Heart right ventricle (tissue), 16 donors: ENCODE measurements around the gene FAM13A. TPM values are rescaled to one million over a fixed set of nuclear protein-coding genes. Genes with fewer than 3 reads are reported as not detected.
A peak's percentile ranks its signal among the peaks of the same experiment; 100 is the strongest.

Experiments used
- ATAC-seq, 8 donors: fragments of 200-7000 bp; cut with Tn5 transposase; one replicate each; pipeline ENCODE4 v1.9.1; 2020; ENCODE audit warnings: mild to moderate bottlenecking in 8 of 8, moderate library complexity in 8 of 8, moderate number of reproducible peaks in 1 of 8
- DNase-seq, 2 donors: peaks; one replicate each; pipeline ENCODE4 v3.0.0-alpha.2; 2020
- H3K27ac ChIP-seq, 10 donors: fragments of 200-600 bp; sonication (generic) in 2 of 10; one replicate each; pipeline versions ENCODE4 v1.5.0 to v1.8.0; 2020 to 2022; ENCODE audit warnings: mild to moderate bottlenecking in 3 of 10
- H3K27me3 ChIP-seq, 7 donors: fragments of 200-600 bp; one replicate each; pipeline ENCODE4 v1.8.0; 2021 to 2022; ENCODE audit warnings: mild to moderate bottlenecking in 2 of 7
- H3K36me3 ChIP-seq, 9 donors: fragments of 200-600 bp; sonication (generic) in 1 of 9; one replicate each; pipeline versions ENCODE4 v1.5.0 to v1.8.0; 2020 to 2022; ENCODE audit warnings: mild to moderate bottlenecking in 2 of 9
- H3K4me1 ChIP-seq, 9 donors: fragments of 200-600 bp; sonication (generic) in 1 of 9; one replicate each; pipeline versions ENCODE4 v1.5.0 to v1.8.0; 2020 to 2022; ENCODE audit warnings: mild to moderate bottlenecking in 4 of 9
- H3K4me3 ChIP-seq, 10 donors: fragments of 200-600 bp; sonication (generic) in 2 of 10; one replicate each; pipeline versions ENCODE4 v1.5.0 to v1.8.0; 2020 to 2022; ENCODE audit warnings: mild to moderate bottlenecking in 7 of 10, moderate library complexity in 2 of 10
- H3K9me3 ChIP-seq, 11 donors: fragments of 200-600 bp in 10 of 11; sonication (generic) in 2 of 11; one replicate each; pipeline versions ENCODE4 v1.5.0 to v1.8.0; 2013 to 2022; ENCODE audit warnings: mild to moderate bottlenecking in 2 of 11, control low read depth in 1 of 11, moderate library complexity in 1 of 11
- CTCF ChIP-seq, 9 donors: fragments of 200-600 bp; sonication (generic) in 2 of 9; IDR thresholded peaks; one replicate each; pipeline versions ENCODE4 v1.5.0 to v1.8.0; 2021 to 2022; ENCODE audit warnings: antibody characterized with exemption in 9 of 9, mild to moderate bottlenecking in 5 of 9, moderate library complexity in 1 of 9
- WGBS, 2 donors: extraction: QIAGEN DNeasy Blood & Tissue Kit; methylation state at CpG; one replicate each; pipeline ENCODE4 v1.1.7; 2013; ENCODE audit warnings: inconsistent platforms in 1 of 2; 5-methylcytosine and 5-hydroxymethylcytosine counted together
- intact Hi-C, 10 donors: fragments of 100-400 bp; cut with DNase I; formaldehyde crosslinking; loops; one replicate each; pipeline versions ENCODE4 v1.11.1 to v1.14.2; 2022
- polyA plus RNA-seq, 2 donors: library from polyadenylated mRNA; stranded (reverse); fragments of 200-250 nt; gene quantifications; one replicate each; pipeline ENCODE4 v1.2.3, GENCODE V29; 2013
- total RNA-seq, 10 donors: library from RNA; stranded (reverse); fragmentation: NEBNext Ultra II Directional in 3 of 10; extraction: Animal tissue kit (Norgen Biotek cat#: 25700) in 3 of 10; gene quantifications; one replicate each; pipeline versions ENCODE4 v1.2.1 to v1.2.4, GENCODE V29; 2021 to 2023
- donor health status: Arrhythmogenic right ventricular cardiomyopathy.
- donor health status: ischemic (EF 13 %, LVEDD 7.1; RV severe dilation, severe dysfunction).
- donor health status: healthy with polysubstance abuse.
- donor health status: DM: no; HTN: yes; CAD: no.
- donor health status: DM: no; HTN: no; CAD: no.
- donor health status: ischemic (EF 25% LVEDD 6.9; RV normal size, moderate dysfunction).
- donor health status: ischemic (EF 25% LVEDD 5.7; RV mildly dilated, moderate dysfunction).
- donor health status: healthy.
- donor health status: DM: yes; HTN: yes; CAD: no.
- donor health status: Ischemic cardiomyopathy.
- donor health status: ischemic (EF 35%, LVEDD 5.7; RV mildly dilated, moderate dysfunction).
- donor health status: nonischemic (EF 11% LVEDD 7.7; RV severe dilation, severe dysfunction).
- donor health status: DM: yes; HTN: yes; CAD: no.
- donor health status: PGD.
- donor health status: ischemic (EF 29% LVEDD 5.4; RV normal size, mild dysfunction).
- donor health status: nonischemic (EF 23%, LVEDD 6.1; RV moderate dilation, normal function).

Gene FAM13A
- total and polyA plus RNA-seq, 12 donors = 2.4 to 18.4 (median 14.1) TPM

- no peaks in the 10 kb centered on the region for H3K36me3 ChIP-seq
- intact Hi-C loops = no loop called here
- no peak overlapping the region for H3K4me3 ChIP-seq
- H3K4me1 ChIP-seq = peaks cover 0 to 30% (median 6%) of the 10 kb centered on the region in 9 donors
- H3K27me3 ChIP-seq = no peaks in the 10 kb centered on the region
- peak in 1 of 8 donors; percentile 31 for ATAC-seq
- 93 to 99% methylated on average over 2 of the region's 2 CpGs for WGBS, 2 donors
- no peak for DNase-seq
- peaks cover 0 to 6% (median 0%) of the 10 kb centered on the region in 11 donors for H3K9me3 ChIP-seq
- no peak overlapping the region for H3K27ac ChIP-seq
- no peak for TF ChIP-seq CTCF (IDR thresholded peaks at IDR 0.05)
Observed at GRCh38 chr4:88953400-88953799, 103.6 kb downstream of the FAM13A start.

GRCh38 chr4:88952081-88952480, 104.9 kb downstream of the FAM13A start:
- DNase-seq (no peak), ATAC-seq (no peak)
- Histone ChIP-seq H3K9me3 (peaks cover 0 to 6% (median 0%) of the 10 kb centered on the region in 11 donors), H3K36me3 (no peaks in the 10 kb centered on the region), H3K4me1 (peaks cover 0 to 18% (median 0%) of the 10 kb centered on the region in 9 donors), H3K4me3 (no peak overlapping the region), H3K27me3 (no peaks in the 10 kb centered on the region), H3K27ac (no peak overlapping the region)
- WGBS, 2 donors = 74 to 83% methylated on average over 3 of the region's 3 CpGs
- TF ChIP-seq CTCF (IDR thresholded peaks at IDR 0.05) = no peak
- intact Hi-C loops = no loop called here

GRCh38 chr4:88949605-88950004, 107.4 kb downstream of the FAM13A start:
- no peak for DNase-seq
- peaks cover 0 to 12% (median 0%) of the 10 kb centered on the region in 9 donors for H3K4me1 ChIP-seq
- TF ChIP-seq CTCF (IDR thresholded peaks at IDR 0.05) = no peak
- H3K4me3 ChIP-seq = no peak overlapping the region
- WGBS, 2 donors = 81 to 91% methylated on average over 2 of the region's 2 CpGs
- peaks cover 0 to 8% (median 0%) of the 10 kb centered on the region in 11 donors for H3K9me3 ChIP-seq
- H3K27ac ChIP-seq = no peak overlapping the region
- ATAC-seq = no peak
- H3K27me3 ChIP-seq = no peaks in the 10 kb centered on the region
- intact Hi-C loops = no loop called here
- H3K36me3 ChIP-seq = no peaks in the 10 kb centered on the region

GRCh38 chr4:88940506-88940905, 116.5 kb downstream of the FAM13A start:
- DNase-seq = no peak
- H3K9me3 ChIP-seq = no peaks in the 10 kb centered on the region
- H3K4me1 ChIP-seq = peaks cover 0 to 10% (median 0%) of the 10 kb centered on the region in 9 donors
- ATAC-seq = no peak
- H3K27ac ChIP-seq = no peak overlapping the region
- no peaks in the 10 kb centered on the region for H3K36me3 ChIP-seq
- intact Hi-C loops = no loop called here
- TF ChIP-seq CTCF (IDR thresholded peaks at IDR 0.05) = no peak
- 86 to 88% methylated on average over 2 of the region's 2 CpGs for whole genome bisulfite sequencing, 2 donors
- no peak overlapping the region for H3K4me3 ChIP-seq
- no peaks in the 10 kb centered on the region for H3K27me3 ChIP-seq
